Natural killer cell (primary cell): ENCODE data around the gene TM9SF4. TPM values are rescaled to one million over a fixed set of nuclear protein-coding genes. Genes with fewer than 3 reads are reported as not detected.

ENCODE experiments used
- ATAC-seq, 3 donors: fragments of 150-1000 bp in 2 of 3; fragments of 200-7000 bp in 1 of 3; cut with Tn5 transposase; 1 replicate in 1 of 3; 2 replicates in 2 of 3; pipeline ENCODE4 v1.10.0; 2021; ENCODE audit warnings: mild to moderate bottlenecking in 2 of 3, moderate library complexity in 2 of 3
- DNase-seq, 2 donors: peaks; one replicate each; pipeline versions ENCODE4 v3.0.0 to v3.0.0-alpha.2; 2013 to 2021; ENCODE audit warnings: mixed read lengths in 1 of 2
- H3K27ac ChIP-seq: one replicate; pipeline ENCODE4 v1.5.1; 2013; ENCODE audit warnings: mild to moderate bottlenecking, low read length
- H3K27me3 ChIP-seq: one replicate; pipeline ENCODE4 v1.6.1; 2013; ENCODE audit warnings: low read length; ENCODE audit not compliant: control insufficient read depth, insufficient read depth
- H3K36me3 ChIP-seq: one replicate; pipeline ENCODE4 v1.6.1; 2013; ENCODE audit warnings: low read length; ENCODE audit not compliant: control insufficient read depth, insufficient read depth
- H3K4me1 ChIP-seq: one replicate; pipeline ENCODE4 v1.6.1; 2013; ENCODE audit warnings: low read length; ENCODE audit not compliant: control insufficient read depth, insufficient read depth
- H3K4me3 ChIP-seq: one replicate; pipeline ENCODE4 v1.5.1; 2013; ENCODE audit warnings: low read length
- H3K9me3 ChIP-seq: one replicate; pipeline ENCODE4 v1.6.1; 2013; ENCODE audit warnings: low read length; ENCODE audit not compliant: control insufficient read depth, insufficient read depth
- H3K27ac Mint-ChIP-seq, 2 donors: one replicate each; pipeline ENCODE4 v1.8.0; 2022; ENCODE audit warnings: mild to moderate bottlenecking in 2 of 2, mixed read lengths in 2 of 2, moderate library complexity in 1 of 2
- H3K27me3 Mint-ChIP-seq, 2 donors: one replicate each; pipeline ENCODE4 v1.8.0; 2022; ENCODE audit warnings: low read depth in 2 of 2, mixed read lengths in 2 of 2
- H3K36me3 Mint-ChIP-seq: one replicate; pipeline ENCODE4 v1.8.0; 2022; ENCODE audit warnings: mixed read lengths
- H3K4me1 Mint-ChIP-seq, 2 donors: one replicate each; pipeline ENCODE4 v1.8.0; 2022; ENCODE audit warnings: mixed read lengths in 2 of 2
- H3K4me3 Mint-ChIP-seq: one replicate; pipeline ENCODE4 v1.8.0; 2022; ENCODE audit warnings: mild to moderate bottlenecking, moderate library complexity, mixed read lengths
- H3K9me3 Mint-ChIP-seq, 2 donors: one replicate each; pipeline ENCODE4 v1.8.0; 2022; ENCODE audit warnings: mixed read lengths in 2 of 2
- WGBS: methylation state at CpG from one replicate; pipeline ENCODE4 v1.1.7; 2013; ENCODE audit warnings: missing lambda C conversion rate; ENCODE audit not compliant: insufficient coverage; 5-methylcytosine and 5-hydroxymethylcytosine counted together
- intact Hi-C: fragments of 100-400 bp; cut with micrococcal nuclease; formaldehyde crosslinking; loops from one replicate; pipeline ENCODE4 v1.14.2; 2022
- total RNA-seq, 4 donors: library from RNA; stranded (reverse); fragments of 120-200 nt in 1 of 4; gene quantifications; one replicate each; pipeline versions ENCODE4 v1.2.3 to v1.2.4, GENCODE V29; 2013 to 2022
- TF ChIP-seq, protein P1 (sequence below): fragments of 200-600 bp; IDR thresholded peaks from one replicate; pipeline ENCODE4 v1.8.0; 2022; ENCODE audit warnings: antibody characterized with exemption

Gene TM9SF4
- total RNA-seq, 3 donors from 2014 or later (not counting 1 experiment from before 2014, with no cell fraction given): 35.8 to 42.8 (median 41.2) TPM

DNA sequence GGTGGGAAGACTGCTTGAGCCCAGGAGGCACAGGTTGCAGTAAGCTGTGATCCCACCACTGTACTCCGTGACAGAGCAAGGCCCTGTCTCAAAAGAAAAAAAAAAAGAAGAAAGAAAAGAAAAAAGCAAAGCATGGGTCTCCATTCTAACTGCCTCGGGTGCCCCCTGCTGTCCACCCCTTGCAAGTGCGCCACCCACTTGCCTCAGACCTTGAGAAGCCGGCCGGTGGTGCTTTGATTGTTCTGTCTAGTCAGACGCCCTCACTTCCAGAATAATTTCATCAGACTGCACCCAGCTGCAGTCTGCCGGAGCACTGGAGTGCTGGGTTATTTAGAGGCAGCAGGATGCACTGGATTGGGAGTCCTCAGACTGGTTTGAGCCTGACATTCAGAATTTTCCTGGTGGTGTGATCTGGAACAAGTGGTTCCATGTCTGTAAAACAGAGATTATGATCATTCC, 17.6 kb upstream of the TM9SF4 start:
- H3K4me1 ChIP-seq: no peaks in the 10 kb centered on the region
- Mint-ChIP-seq H3K4me3 (no peak overlapping the region), H3K27ac (no peak overlapping the region), H3K27me3 (peaks cover 6 to 25% of the 10 kb centered on the region in 2 donors), H3K36me3 (no peaks in the 10 kb centered on the region), H3K4me1 (peaks cover 0 to 4% of the 10 kb centered on the region in 2 donors), H3K9me3 (no peaks in the 10 kb centered on the region)
- H3K27ac ChIP-seq: no peak overlapping the region
- WGBS: 9% methylated on average over 6 of the region's 7 CpGs
- H3K27me3 ChIP-seq: no peaks in the 10 kb centered on the region
- ATAC-seq (peak; percentile 85 to 94 (median 88)), DNase-seq (peak; percentile 61 to 81)
- H3K4me3 ChIP-seq: no peak overlapping the region
- no peaks in the 10 kb centered on the region for H3K9me3 ChIP-seq
- TF ChIP-seq, protein P1, sequence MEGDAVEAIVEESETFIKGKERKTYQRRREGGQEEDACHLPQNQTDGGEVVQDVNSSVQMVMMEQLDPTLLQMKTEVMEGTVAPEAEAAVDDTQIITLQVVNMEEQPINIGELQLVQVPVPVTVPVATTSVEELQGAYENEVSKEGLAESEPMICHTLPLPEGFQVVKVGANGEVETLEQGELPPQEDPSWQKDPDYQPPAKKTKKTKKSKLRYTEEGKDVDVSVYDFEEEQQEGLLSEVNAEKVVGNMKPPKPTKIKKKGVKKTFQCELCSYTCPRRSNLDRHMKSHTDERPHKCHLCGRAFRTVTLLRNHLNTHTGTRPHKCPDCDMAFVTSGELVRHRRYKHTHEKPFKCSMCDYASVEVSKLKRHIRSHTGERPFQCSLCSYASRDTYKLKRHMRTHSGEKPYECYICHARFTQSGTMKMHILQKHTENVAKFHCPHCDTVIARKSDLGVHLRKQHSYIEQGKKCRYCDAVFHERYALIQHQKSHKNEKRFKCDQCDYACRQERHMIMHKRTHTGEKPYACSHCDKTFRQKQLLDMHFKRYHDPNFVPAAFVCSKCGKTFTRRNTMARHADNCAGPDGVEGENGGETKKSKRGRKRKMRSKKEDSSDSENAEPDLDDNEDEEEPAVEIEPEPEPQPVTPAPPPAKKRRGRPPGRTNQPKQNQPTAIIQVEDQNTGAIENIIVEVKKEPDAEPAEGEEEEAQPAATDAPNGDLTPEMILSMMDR: peak; percentile 86
- no peaks in the 10 kb centered on the region for H3K36me3 ChIP-seq
- intact Hi-C loops: loop anchor here (1.0 kb wide), 1 partner anchor 270 kb away; no protein-coding TSS in a partner anchor

- Histone ChIP-seq H3K27me3 (no peaks in the 10 kb centered on the region), H3K27ac (no peak overlapping the region), H3K4me3 (no peak overlapping the region), H3K4me1 (no peaks in the 10 kb centered on the region), H3K9me3 (no peaks in the 10 kb centered on the region), H3K36me3 (no peaks in the 10 kb centered on the region)
- no peaks in the 10 kb centered on the region for H3K4me1 Mint-ChIP-seq
- no peaks in the 10 kb centered on the region for H3K9me3 Mint-ChIP-seq
- intact Hi-C loops: no loop called here
- 87% methylated on average over 6 of the region's 6 CpGs for WGBS
- H3K36me3 Mint-ChIP-seq: no peaks in the 10 kb centered on the region
- ATAC-seq (no peak), DNase-seq (no peak)
- no peak overlapping the region for H3K27ac Mint-ChIP-seq
- TF ChIP-seq, protein P1: no peak
- peaks cover 20 to 30% of the 10 kb centered on the region in 2 donors for H3K27me3 Mint-ChIP-seq
- H3K4me3 Mint-ChIP-seq: no peak overlapping the region
Observed at GRCh38 chr20:32098786-32099185, 10.7 kb upstream of the TM9SF4 start.

GRCh38 chr20:32108814-32109391, 611 bp upstream of the TM9SF4 start:
- intact Hi-C loops: loop anchor here (1.0 kb wide), 1 partner anchor 98 kb away; the partner anchor contains the start of genes PLAGL2 and POFUT1

More at GRCh38 chr20:32108814-32109391, 611 bp upstream of the TM9SF4 start:
- no peaks in the 10 kb centered on the region for H3K9me3 ChIP-seq
- DNase-seq (no peak), ATAC-seq (no peak)
- Mint-ChIP-seq H3K4me1 (peaks cover 24 to 31% of the 10 kb centered on the region in 2 donors), H3K36me3 (no peaks in the 10 kb centered on the region), H3K27ac (peak overlapping the region; percentile 98 to 99), H3K27me3 (peaks cover 3 to 4% of the 10 kb centered on the region in 2 donors), H3K9me3 (no peaks in the 10 kb centered on the region), H3K4me3 (peak overlapping the region; percentile 92)
- H3K27ac ChIP-seq: peak overlapping the region; percentile 89
- peaks cover 18% of the 10 kb centered on the region for H3K4me1 ChIP-seq
- H3K4me3 ChIP-seq: peak overlapping the region; percentile 85
- WGBS: 67% methylated on average over 4 of the region's 5 CpGs
- no peaks in the 10 kb centered on the region for H3K27me3 ChIP-seq
- TF ChIP-seq, protein P1: no peak
- H3K36me3 ChIP-seq: no peaks in the 10 kb centered on the region
